B cell (primary cell): ENCODE measurements around the gene CTNNA1.

ENCODE experiments used
- EZH2 ChIP-seq: IDR thresholded peaks from 2 replicates; pipeline ENCODE4 v1.6.1; 2012; ENCODE audit warnings: borderline replicate concordance, low read depth, mild to moderate bottlenecking, moderate library complexity, low read length; ENCODE audit not compliant: insufficient read depth, poor library complexity, severe bottlenecking
- TF ChIP-seq, protein P1 (sequence below): fragments of 200-600 bp; IDR thresholded peaks from one replicate; pipeline ENCODE4 v1.8.0; 2022; ENCODE audit warnings: antibody characterized with exemption, mild to moderate bottlenecking

DNA sequence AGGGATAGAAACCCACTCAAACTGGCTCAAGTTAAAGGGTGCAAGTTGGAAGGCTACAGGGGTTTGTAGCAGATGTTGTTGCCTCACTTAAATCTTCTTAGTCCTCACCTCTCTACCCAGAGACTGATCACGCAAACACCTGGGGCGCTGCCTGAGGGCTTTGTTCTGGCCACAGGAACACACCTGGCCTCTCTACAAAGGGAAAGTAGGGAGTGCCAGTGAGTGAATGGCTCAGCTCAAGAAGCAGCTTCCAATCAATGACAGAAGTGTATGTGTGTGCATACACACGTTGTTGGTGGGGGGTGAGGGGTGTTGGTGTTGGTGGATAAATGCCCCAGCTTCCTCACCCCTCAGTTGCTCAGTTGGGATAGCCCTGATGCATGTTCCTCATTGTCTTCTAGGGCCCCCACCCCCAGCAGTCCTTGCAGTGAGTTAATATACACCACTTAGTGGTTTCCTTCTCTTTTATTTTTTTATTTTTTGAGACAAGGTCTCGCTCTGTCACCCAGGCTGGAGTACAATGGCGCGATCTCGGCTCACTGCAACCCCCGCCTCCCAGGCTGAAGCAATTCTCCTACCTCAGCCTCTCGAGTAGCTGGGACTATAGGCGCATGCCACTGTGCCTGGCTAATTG lies 30.6 kb upstream of the CTNNA1 start:
- TF ChIP-seq, protein P1, sequence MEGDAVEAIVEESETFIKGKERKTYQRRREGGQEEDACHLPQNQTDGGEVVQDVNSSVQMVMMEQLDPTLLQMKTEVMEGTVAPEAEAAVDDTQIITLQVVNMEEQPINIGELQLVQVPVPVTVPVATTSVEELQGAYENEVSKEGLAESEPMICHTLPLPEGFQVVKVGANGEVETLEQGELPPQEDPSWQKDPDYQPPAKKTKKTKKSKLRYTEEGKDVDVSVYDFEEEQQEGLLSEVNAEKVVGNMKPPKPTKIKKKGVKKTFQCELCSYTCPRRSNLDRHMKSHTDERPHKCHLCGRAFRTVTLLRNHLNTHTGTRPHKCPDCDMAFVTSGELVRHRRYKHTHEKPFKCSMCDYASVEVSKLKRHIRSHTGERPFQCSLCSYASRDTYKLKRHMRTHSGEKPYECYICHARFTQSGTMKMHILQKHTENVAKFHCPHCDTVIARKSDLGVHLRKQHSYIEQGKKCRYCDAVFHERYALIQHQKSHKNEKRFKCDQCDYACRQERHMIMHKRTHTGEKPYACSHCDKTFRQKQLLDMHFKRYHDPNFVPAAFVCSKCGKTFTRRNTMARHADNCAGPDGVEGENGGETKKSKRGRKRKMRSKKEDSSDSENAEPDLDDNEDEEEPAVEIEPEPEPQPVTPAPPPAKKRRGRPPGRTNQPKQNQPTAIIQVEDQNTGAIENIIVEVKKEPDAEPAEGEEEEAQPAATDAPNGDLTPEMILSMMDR = no peak
- TF ChIP-seq EZH2 = no peak
